ENCODE data around the gene COL21A1. TPM values are rescaled to one million over a fixed set of nuclear protein-coding genes. Genes with fewer than 3 reads are reported as not detected.

The COL21A1 gene
- total RNA-seq, 1 donor from 2014 or later = 16.8 TPM

GRCh38 chr6:56037601-56038000, 209.8 kb downstream of the COL21A1 start:
- TF ChIP-seq, protein P1, sequence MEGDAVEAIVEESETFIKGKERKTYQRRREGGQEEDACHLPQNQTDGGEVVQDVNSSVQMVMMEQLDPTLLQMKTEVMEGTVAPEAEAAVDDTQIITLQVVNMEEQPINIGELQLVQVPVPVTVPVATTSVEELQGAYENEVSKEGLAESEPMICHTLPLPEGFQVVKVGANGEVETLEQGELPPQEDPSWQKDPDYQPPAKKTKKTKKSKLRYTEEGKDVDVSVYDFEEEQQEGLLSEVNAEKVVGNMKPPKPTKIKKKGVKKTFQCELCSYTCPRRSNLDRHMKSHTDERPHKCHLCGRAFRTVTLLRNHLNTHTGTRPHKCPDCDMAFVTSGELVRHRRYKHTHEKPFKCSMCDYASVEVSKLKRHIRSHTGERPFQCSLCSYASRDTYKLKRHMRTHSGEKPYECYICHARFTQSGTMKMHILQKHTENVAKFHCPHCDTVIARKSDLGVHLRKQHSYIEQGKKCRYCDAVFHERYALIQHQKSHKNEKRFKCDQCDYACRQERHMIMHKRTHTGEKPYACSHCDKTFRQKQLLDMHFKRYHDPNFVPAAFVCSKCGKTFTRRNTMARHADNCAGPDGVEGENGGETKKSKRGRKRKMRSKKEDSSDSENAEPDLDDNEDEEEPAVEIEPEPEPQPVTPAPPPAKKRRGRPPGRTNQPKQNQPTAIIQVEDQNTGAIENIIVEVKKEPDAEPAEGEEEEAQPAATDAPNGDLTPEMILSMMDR (IDR thresholded peaks at IDR 0.05; ENCODE audit: unreplicated experiment) = no peak
- DNase-seq (ENCODE audit: low spot score, unreplicated experiment) = no peak
- Mint-ChIP-seq H3K4me3 (ENCODE audit: low read depth) (no peak overlapping the region), H3K9me3 (ENCODE audit: low read depth) (no peaks in the 10 kb centered on the region), H3K36me3 (ENCODE audit: insufficient read depth) (no peaks in the 10 kb centered on the region), H3K27ac (no peak overlapping the region), H3K4me1 (ENCODE audit: low read depth) (peaks cover 4% of the 10 kb centered on the region), H3K27me3 (no peaks in the 10 kb centered on the region)

- Mint-ChIP-seq H3K27ac (no peak overlapping the region), H3K36me3 (ENCODE audit: insufficient read depth) (no peaks in the 10 kb centered on the region), H3K4me3 (ENCODE audit: low read depth) (no peak overlapping the region), H3K27me3 (no peaks in the 10 kb centered on the region), H3K9me3 (ENCODE audit: low read depth) (no peaks in the 10 kb centered on the region), H3K4me1 (ENCODE audit: low read depth) (peaks cover 4% of the 10 kb centered on the region)
- TF ChIP-seq, protein P1 (IDR thresholded peaks at IDR 0.05; ENCODE audit: unreplicated experiment) = no peak
- DNase-seq (ENCODE audit: low spot score, unreplicated experiment) = no peak
Measured at GRCh38 chr6:56036916-56037600, 210.3 kb downstream of the COL21A1 start.

DNA sequence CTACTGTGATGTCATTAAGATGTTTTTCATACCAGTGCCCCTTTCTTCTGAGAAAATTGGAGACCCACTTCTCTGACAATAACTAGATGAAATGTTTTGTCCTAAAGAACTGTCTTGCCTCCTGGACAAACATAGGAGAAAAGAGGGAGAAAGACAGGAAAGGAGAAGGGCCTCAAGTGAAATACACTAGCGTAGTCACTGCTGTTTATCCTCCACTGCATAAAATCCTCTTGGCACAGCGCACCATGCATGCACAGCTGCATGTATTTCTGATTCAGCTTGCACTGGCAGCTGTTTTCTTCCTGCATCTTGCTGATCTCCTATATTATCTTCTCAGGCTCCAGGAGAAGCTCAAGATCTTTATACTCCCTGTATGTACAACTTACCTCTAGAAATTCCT, 214.0 kb downstream of the COL21A1 start:
- no peaks in the 10 kb centered on the region for H3K9me3 Mint-ChIP-seq (ENCODE audit: low read depth)
- DNase-seq (ENCODE audit: low spot score, unreplicated experiment) = no peak
- TF ChIP-seq, protein P1 (IDR thresholded peaks at IDR 0.05; ENCODE audit: unreplicated experiment) = no peak
- no peaks in the 10 kb centered on the region for H3K27me3 Mint-ChIP-seq
- H3K27ac Mint-ChIP-seq = no peak overlapping the region
- H3K4me1 Mint-ChIP-seq (ENCODE audit: low read depth) = peaks cover 4% of the 10 kb centered on the region
- H3K36me3 Mint-ChIP-seq (ENCODE audit: insufficient read depth) = no peaks in the 10 kb centered on the region
- no peak overlapping the region for H3K4me3 Mint-ChIP-seq (ENCODE audit: low read depth)

DNA sequence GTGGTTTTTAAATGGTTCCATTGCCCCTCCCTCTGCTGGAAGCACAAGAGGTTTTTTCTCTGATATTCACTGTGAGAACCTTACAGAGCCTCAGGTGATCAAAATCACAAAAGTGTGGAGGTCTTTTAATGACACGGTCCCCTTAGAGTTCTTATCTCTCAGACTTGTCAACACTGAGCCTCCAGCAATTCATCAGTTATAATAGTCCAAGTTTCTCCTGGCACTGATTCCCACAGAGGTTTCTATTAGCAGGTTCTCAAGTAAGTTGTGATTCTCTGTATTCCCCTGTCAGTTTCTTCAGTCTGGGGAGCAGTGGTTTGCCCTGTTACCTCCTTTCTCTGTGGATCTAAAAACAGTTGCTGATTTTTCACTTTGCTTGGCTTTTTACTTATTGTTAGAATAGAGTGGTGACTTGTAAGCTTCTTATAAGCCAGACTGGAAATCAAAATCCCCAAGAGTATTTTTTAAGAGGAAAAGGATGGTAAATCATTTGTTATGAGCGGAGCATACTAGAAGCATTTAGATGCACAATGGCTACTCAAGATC, 214.6 kb downstream of the COL21A1 start:
- TF ChIP-seq, protein P1 (IDR thresholded peaks at IDR 0.05; ENCODE audit: unreplicated experiment) = no peak
- peaks cover 4% of the 10 kb centered on the region for H3K4me1 Mint-ChIP-seq (ENCODE audit: low read depth)
- H3K27ac Mint-ChIP-seq = no peak overlapping the region
- no peaks in the 10 kb centered on the region for H3K9me3 Mint-ChIP-seq (ENCODE audit: low read depth)
- no peak overlapping the region for H3K4me3 Mint-ChIP-seq (ENCODE audit: low read depth)
- no peaks in the 10 kb centered on the region for H3K27me3 Mint-ChIP-seq
- DNase-seq (ENCODE audit: low spot score, unreplicated experiment) = no peak
- H3K36me3 Mint-ChIP-seq (ENCODE audit: insufficient read depth) = no peaks in the 10 kb centered on the region

DNA sequence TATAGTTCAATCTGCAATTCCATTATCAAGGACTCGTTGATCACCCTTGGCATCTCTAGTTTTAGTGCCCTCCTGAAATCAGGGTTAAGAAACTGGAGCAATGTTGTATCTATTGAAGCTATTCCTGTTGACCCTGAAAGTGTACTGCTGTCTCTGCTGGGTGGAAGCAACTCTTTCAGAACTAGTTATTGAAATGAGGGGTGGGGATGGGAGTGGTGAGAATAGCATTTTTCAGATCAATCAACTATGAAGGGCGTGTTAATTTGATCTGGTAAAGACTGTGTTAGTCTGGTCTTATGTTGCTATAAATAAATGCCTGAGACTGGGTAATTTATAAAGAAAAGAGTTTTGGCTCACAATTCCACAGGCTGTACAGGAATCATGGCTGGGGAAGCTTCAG, 219.5 kb downstream of the COL21A1 start:
- Mint-ChIP-seq H3K4me3 (ENCODE audit: low read depth) (no peak overlapping the region), H3K9me3 (ENCODE audit: low read depth) (no peaks in the 10 kb centered on the region), H3K36me3 (ENCODE audit: insufficient read depth) (no peaks in the 10 kb centered on the region), H3K27ac (no peak overlapping the region), H3K4me1 (ENCODE audit: low read depth) (peaks cover 3% of the 10 kb centered on the region), H3K27me3 (no peaks in the 10 kb centered on the region)
- TF ChIP-seq, protein P1 (IDR thresholded peaks at IDR 0.05; ENCODE audit: unreplicated experiment) = no peak
- no peak for DNase-seq (ENCODE audit: low spot score, unreplicated experiment)

All from progenitor cell of endocrine pancreas (in vitro differentiated cells).